Measurements from ENCODE around the gene RORB.

DNA sequence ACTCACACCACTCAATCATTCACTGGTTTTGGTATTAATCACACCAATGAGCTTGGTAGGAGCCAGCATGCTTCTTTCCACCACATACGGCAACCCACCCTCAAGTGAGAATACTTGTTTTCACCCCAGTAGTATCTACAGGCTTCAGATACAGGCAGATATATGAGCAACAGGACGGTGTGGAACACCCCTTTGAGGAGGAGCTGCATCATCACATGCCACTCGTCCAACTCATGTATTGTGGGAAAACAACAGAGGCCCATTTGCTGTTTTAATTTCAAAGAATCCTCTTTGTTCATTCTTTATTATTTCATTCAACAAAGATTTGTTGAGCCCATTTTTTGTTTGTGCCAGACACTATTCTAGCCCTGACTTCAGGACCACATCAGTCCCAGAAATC, 46.0 kb downstream of the RORB start:
- TF ChIP-seq, protein P1, sequence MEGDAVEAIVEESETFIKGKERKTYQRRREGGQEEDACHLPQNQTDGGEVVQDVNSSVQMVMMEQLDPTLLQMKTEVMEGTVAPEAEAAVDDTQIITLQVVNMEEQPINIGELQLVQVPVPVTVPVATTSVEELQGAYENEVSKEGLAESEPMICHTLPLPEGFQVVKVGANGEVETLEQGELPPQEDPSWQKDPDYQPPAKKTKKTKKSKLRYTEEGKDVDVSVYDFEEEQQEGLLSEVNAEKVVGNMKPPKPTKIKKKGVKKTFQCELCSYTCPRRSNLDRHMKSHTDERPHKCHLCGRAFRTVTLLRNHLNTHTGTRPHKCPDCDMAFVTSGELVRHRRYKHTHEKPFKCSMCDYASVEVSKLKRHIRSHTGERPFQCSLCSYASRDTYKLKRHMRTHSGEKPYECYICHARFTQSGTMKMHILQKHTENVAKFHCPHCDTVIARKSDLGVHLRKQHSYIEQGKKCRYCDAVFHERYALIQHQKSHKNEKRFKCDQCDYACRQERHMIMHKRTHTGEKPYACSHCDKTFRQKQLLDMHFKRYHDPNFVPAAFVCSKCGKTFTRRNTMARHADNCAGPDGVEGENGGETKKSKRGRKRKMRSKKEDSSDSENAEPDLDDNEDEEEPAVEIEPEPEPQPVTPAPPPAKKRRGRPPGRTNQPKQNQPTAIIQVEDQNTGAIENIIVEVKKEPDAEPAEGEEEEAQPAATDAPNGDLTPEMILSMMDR (IDR thresholded peaks at IDR 0.05): no peak
- TF ChIP-seq POLR2A (IDR thresholded peaks at IDR 0.05): no peak

All from tibial nerve (tissue), 3 donors.